A673 (cell line): ENCODE results near the gene POLK.

Experiments
- EZH2 ChIP-seq: fragments of 200-600 bp; sonication (generic); IDR thresholded peaks from 2 replicates; pipeline ENCODE4 v1.6.1; 2017; ENCODE audit warnings: borderline replicate concordance, low read depth, mild to moderate bottlenecking, mixed read lengths, antibody characterized with exemption, low read length; ENCODE audit not compliant: poor library complexity, severe bottlenecking
- TF ChIP-seq, protein P1 (sequence below): fragments of 300-800, 200-600 bp; sonication (generic); conservative IDR thresholded peaks from 2 replicates; pipeline ENCODE4 v1.5.1; 2017; ENCODE audit warnings: low read depth, mild to moderate bottlenecking, antibody characterized with exemption, low read length, moderate library complexity, mixed read lengths

DNA sequence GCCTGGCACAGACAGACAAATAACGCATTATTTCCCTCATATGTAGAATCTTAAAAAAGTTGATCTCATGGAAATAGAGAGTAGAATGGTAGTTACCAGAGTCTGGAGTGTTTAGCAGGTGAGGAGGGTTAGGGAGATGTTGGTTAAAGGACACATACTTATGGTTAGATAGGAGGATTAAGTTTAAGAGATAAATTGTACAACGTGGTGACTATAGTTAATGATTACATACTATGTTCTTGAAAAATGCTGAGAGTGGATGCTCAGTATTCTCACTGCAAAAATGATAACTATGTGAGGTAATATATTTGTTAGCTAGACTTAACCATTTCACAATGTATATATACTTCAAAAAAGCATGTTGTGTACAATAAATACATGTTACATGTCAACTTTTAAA lies 38.2 kb upstream of the POLK start:
- TF ChIP-seq, protein P1, sequence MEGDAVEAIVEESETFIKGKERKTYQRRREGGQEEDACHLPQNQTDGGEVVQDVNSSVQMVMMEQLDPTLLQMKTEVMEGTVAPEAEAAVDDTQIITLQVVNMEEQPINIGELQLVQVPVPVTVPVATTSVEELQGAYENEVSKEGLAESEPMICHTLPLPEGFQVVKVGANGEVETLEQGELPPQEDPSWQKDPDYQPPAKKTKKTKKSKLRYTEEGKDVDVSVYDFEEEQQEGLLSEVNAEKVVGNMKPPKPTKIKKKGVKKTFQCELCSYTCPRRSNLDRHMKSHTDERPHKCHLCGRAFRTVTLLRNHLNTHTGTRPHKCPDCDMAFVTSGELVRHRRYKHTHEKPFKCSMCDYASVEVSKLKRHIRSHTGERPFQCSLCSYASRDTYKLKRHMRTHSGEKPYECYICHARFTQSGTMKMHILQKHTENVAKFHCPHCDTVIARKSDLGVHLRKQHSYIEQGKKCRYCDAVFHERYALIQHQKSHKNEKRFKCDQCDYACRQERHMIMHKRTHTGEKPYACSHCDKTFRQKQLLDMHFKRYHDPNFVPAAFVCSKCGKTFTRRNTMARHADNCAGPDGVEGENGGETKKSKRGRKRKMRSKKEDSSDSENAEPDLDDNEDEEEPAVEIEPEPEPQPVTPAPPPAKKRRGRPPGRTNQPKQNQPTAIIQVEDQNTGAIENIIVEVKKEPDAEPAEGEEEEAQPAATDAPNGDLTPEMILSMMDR, result no peak
- TF ChIP-seq EZH2, result no peak
